MCF 10A (cell line): Measurements from ENCODE around the gene C9. TPM values are rescaled to one million over a fixed set of nuclear protein-coding genes. Genes with fewer than 3 reads are reported as not detected.
"Not testable (repeated sequence)": the region's sequence is repeated elsewhere in the genome, so short reads cannot be mapped to it uniquely, and the experiment has no call there.

Experiments
- BruUV-seq: library from RNA; stranded (reverse); fragments of 400-500 nt; replicated peaks from 2 replicates; lab custom pipeline; 2021; lab: Mats Ljungman, UMichigan
- CTCF ChIA-PET: fragments of 300-600 bp; sonication (Branson Sonifier 250); formaldehyde crosslinking; extraction: SDS; loops from one replicate; lab custom pipeline; 2021; ENCODE audit warnings: antibody characterized with exemption, inconsistent platforms; lab: Yijun Ruan, JAX
- POLR2A ChIA-PET: fragments of 300-600, 350-650 bp; sonication (Branson Sonifier 250); formaldehyde crosslinking; extraction: SDS; loops from one replicate; lab custom pipeline; 2020; ENCODE audit warnings: antibody characterized with exemption, inconsistent platforms; lab: Yijun Ruan, JAX
- DNase-seq: peaks from one replicate; pipeline ENCODE4 v3.0.0-alpha.2; 2018; ENCODE audit not compliant: unreplicated experiment
- H3K27ac Mint-ChIP-seq: one replicate; pipeline ENCODE4 v1.8.0; 2022; ENCODE audit warnings: mild to moderate bottlenecking, low read depth, mixed read lengths; ENCODE audit not compliant: unreplicated experiment
- H3K27me3 Mint-ChIP-seq: one replicate; pipeline ENCODE4 v1.8.0; 2022; ENCODE audit warnings: mixed read lengths; ENCODE audit not compliant: insufficient read depth, unreplicated experiment
- H3K36me3 Mint-ChIP-seq: one replicate; pipeline ENCODE4 v1.8.0; 2022; ENCODE audit warnings: mild to moderate bottlenecking, moderate library complexity, mixed read lengths; ENCODE audit not compliant: insufficient read depth, unreplicated experiment
- H3K4me1 Mint-ChIP-seq: one replicate; pipeline ENCODE4 v1.8.0; 2022; ENCODE audit warnings: mixed read lengths; ENCODE audit not compliant: insufficient read depth, unreplicated experiment
- H3K4me3 Mint-ChIP-seq: one replicate; pipeline ENCODE4 v1.8.0; 2022; ENCODE audit warnings: mild to moderate bottlenecking, moderate library complexity, mixed read lengths; ENCODE audit not compliant: unreplicated experiment
- H3K9me3 Mint-ChIP-seq: one replicate; pipeline ENCODE4 v1.8.0; 2022; ENCODE audit warnings: mixed read lengths; ENCODE audit not compliant: unreplicated experiment
- intact Hi-C: fragments of 100-400 bp; cut with micrococcal nuclease; formaldehyde crosslinking; loops from 2 replicates; pipeline ENCODE4 v1.14.1; 2022
- total RNA-seq: library from RNA; stranded (reverse); gene quantifications from 2 replicates; pipeline ENCODE4 v1.2.3, GENCODE V29; 2022
- TF ChIP-seq, protein P1 (sequence below): fragments of 200-600 bp; IDR thresholded peaks from one replicate; pipeline ENCODE4 v1.8.0; 2022; ENCODE audit warnings: antibody characterized with exemption, mild to moderate bottlenecking; ENCODE audit not compliant: unreplicated experiment

Gene C9
- total RNA-seq, 1 experiment from 2014 or later: not detected

DNA sequence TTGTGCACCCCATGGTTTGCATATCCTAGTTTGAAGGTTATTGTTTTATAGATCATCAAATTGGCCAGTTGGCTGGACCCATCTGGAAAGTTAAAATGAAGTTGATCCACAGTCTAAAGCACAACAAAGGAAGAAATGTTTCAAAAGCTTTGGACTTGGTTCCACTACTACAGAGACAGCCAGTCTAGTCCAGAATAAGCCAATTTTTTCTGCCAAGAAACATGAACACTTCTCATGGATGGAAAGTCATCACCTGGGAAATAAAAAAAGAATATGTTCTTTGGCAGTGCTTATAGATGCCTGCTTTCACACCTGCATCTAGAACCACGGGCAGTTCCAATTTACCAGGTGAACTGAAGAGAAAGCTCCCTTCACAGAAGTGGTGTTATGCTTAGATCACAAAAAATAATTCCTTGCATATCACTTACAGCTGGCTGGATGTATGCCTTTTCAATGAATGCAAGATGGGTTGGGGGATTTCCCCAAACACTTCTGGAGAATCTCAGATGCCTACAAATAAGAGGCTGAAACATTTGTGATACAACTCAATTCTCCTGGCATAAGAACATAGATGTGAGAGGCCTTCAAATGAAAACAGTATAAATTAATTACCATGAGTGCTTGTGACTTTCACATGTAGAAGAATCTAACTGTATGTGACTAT is 26.9 kb downstream of the C9 start:
- H3K27ac Mint-ChIP-seq: no peak overlapping the region
- DNase-seq: no peak
- CTCF ChIA-PET: interaction anchor here (0.5 to 2.7 kb wide), 4 partner anchors 19 to 120 kb away, joined by 3 to 8 read pairs (median 4); no protein-coding TSS in a partner anchor
- H3K4me1 Mint-ChIP-seq: no peaks in the 10 kb centered on the region
- BruUV-seq: no TSS peak
- POLR2A ChIA-PET: no interaction called here
- intact Hi-C loops: no loop called here
- no peak overlapping the region for H3K4me3 Mint-ChIP-seq
- H3K27me3 Mint-ChIP-seq: no peaks in the 10 kb centered on the region
- TF ChIP-seq, protein P1, sequence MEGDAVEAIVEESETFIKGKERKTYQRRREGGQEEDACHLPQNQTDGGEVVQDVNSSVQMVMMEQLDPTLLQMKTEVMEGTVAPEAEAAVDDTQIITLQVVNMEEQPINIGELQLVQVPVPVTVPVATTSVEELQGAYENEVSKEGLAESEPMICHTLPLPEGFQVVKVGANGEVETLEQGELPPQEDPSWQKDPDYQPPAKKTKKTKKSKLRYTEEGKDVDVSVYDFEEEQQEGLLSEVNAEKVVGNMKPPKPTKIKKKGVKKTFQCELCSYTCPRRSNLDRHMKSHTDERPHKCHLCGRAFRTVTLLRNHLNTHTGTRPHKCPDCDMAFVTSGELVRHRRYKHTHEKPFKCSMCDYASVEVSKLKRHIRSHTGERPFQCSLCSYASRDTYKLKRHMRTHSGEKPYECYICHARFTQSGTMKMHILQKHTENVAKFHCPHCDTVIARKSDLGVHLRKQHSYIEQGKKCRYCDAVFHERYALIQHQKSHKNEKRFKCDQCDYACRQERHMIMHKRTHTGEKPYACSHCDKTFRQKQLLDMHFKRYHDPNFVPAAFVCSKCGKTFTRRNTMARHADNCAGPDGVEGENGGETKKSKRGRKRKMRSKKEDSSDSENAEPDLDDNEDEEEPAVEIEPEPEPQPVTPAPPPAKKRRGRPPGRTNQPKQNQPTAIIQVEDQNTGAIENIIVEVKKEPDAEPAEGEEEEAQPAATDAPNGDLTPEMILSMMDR: no peak
- peaks cover 6% of the 10 kb centered on the region for H3K36me3 Mint-ChIP-seq
- H3K9me3 Mint-ChIP-seq: no peaks in the 10 kb centered on the region

DNA sequence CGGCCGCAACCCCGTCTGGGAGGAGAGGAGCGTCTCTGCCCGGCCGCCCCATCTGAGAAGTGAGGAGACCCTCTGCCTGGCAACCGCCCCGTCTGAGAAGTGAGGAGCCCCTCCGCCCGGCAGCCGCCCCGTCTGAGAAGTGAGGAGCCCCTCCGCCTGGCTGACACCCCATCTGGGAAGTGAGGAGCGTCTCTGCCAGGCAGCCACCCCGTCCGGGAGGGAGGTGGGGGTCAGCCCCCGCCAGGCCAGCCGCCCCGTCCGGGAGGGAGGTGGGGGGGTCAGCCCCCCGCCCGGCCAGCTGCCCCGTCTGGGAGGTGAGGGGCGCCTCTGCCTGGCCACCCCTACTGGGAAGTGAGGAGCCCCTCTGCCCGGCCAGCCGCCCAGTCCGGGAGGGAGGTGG is 30.0 kb downstream of the C9 start:
- H3K27me3 Mint-ChIP-seq, BruUV-seq, H3K4me1 Mint-ChIP-seq, POLR2A ChIA-PET, intact Hi-C loops, DNase-seq, H3K4me3 Mint-ChIP-seq, H3K36me3 Mint-ChIP-seq, H3K9me3 Mint-ChIP-seq, CTCF ChIA-PET, H3K27ac Mint-ChIP-seq: not testable (repeated sequence)

DNA sequence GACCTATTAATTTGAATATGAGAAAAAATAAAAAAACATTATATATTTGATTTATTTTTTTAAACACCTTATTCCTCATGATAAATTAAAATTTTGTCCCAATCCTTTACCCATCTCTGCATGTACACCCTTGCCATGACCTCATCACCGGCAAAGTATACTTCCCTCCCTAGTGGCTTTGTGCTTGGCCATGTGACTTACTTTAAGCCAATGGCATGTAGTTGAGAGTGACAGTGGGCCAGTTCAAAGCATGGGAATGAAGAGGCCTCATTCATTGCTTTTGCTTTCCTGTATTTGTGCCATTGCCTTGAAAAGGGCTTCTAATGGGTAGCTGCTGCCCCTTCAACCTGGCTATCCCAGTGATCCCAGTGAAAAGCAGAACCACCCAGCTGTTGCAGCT is 31.2 kb downstream of the C9 start:
- BruUV-seq: no TSS peak
- POLR2A ChIA-PET: no interaction called here
- no peaks in the 10 kb centered on the region for H3K4me1 Mint-ChIP-seq

DNA sequence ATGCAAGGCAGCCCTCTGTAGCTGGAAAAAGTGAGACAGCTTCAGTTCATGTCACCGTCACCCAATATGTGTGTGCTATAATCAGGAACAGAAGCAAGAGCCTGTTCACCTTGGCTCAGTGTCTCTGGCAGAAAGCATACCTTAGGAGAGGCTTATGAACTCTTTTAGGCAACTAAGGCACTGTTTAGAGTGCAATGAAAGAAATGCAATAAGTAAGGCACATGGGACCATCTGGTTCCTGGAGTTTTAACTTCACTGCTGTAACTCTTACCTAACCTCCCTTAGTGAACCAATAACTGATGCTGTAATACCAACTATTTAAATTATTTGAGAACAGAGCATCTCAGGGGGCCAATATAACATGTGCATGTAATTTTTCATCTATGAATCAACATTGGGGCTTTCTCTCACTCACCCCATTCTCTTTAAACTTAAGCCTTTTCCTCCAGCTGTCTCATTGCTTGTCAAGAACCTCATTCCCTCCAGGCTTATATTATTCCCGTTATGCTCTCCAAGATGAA is 32.4 kb downstream of the C9 start:
- BruUV-seq: no TSS peak
- intact Hi-C loops: no loop called here
- TF ChIP-seq, protein P1: no peak
- Mint-ChIP-seq H3K27ac (no peak overlapping the region), H3K27me3 (no peaks in the 10 kb centered on the region), H3K4me1 (no peaks in the 10 kb centered on the region), H3K9me3 (no peaks in the 10 kb centered on the region), H3K4me3 (no peak overlapping the region), H3K36me3 (no peaks in the 10 kb centered on the region)
- DNase-seq: no peak
- POLR2A ChIA-PET: no interaction called here
- CTCF ChIA-PET: no interaction called here

More for the DNA sequence above, 31.2 kb downstream of the C9 start:
- CTCF ChIA-PET: no interaction called here
- no peaks in the 10 kb centered on the region for H3K27me3 Mint-ChIP-seq
- DNase-seq: no peak
- no peak overlapping the region for H3K4me3 Mint-ChIP-seq
- no peak overlapping the region for H3K27ac Mint-ChIP-seq
- intact Hi-C loops: no loop called here
- no peaks in the 10 kb centered on the region for H3K36me3 Mint-ChIP-seq
- H3K9me3 Mint-ChIP-seq: no peaks in the 10 kb centered on the region
- TF ChIP-seq, protein P1: no peak
